T-helper 17 cell (primary cell): ENCODE results near the gene STUM. TPM values are rescaled to one million over a fixed set of nuclear protein-coding genes. Genes with fewer than 3 reads are reported as not detected.
"Not testable (repeated sequence)": the region's sequence is repeated elsewhere in the genome, so short reads cannot be mapped to it uniquely, and the experiment has no call there.

Experiments used
- ATAC-seq: fragments of 150-1000 bp; cut with Tn5 transposase; 2 replicates; pipeline ENCODE4 v1.10.0; 2021; ENCODE audit warnings: mild to moderate bottlenecking, moderate library complexity
- DNase-seq, 3 donors: peaks; one replicate each; pipeline versions ENCODE4 v3.0.0 to v3.0.0-alpha.2; 2020 to 2021
- H3K9me3 ChIP-seq: one replicate; pipeline ENCODE4 v1.7.0; 2013; ENCODE audit warnings: low read length, mild to moderate bottlenecking; ENCODE audit not compliant: control insufficient read depth, poor library complexity, severe bottlenecking
- H3K27ac Mint-ChIP-seq: one replicate; pipeline ENCODE4 v1.8.0; 2022; ENCODE audit warnings: mild to moderate bottlenecking, moderate library complexity, mixed read lengths
- H3K27me3 Mint-ChIP-seq: one replicate; pipeline ENCODE4 v1.8.0; 2022; ENCODE audit warnings: mixed read lengths
- H3K36me3 Mint-ChIP-seq: one replicate; pipeline ENCODE4 v1.8.0; 2022; ENCODE audit warnings: low read depth, mixed read lengths
- H3K4me1 Mint-ChIP-seq: one replicate; pipeline ENCODE4 v1.8.0; 2022; ENCODE audit warnings: mild to moderate bottlenecking, mixed read lengths
- H3K4me3 Mint-ChIP-seq: one replicate; pipeline ENCODE4 v1.8.0; 2022; ENCODE audit warnings: mild to moderate bottlenecking, moderate library complexity, mixed read lengths
- total RNA-seq, 4 donors: library from RNA in 2 of 4; stranded (reverse) in 2 of 4; gene quantifications; one replicate each; pipeline ENCODE4 v1.2.3 and lab custom pipeline; 2022 to 2026

STUM gene
- total RNA-seq, 2 donors from 2014 or later: not detected

DNA sequence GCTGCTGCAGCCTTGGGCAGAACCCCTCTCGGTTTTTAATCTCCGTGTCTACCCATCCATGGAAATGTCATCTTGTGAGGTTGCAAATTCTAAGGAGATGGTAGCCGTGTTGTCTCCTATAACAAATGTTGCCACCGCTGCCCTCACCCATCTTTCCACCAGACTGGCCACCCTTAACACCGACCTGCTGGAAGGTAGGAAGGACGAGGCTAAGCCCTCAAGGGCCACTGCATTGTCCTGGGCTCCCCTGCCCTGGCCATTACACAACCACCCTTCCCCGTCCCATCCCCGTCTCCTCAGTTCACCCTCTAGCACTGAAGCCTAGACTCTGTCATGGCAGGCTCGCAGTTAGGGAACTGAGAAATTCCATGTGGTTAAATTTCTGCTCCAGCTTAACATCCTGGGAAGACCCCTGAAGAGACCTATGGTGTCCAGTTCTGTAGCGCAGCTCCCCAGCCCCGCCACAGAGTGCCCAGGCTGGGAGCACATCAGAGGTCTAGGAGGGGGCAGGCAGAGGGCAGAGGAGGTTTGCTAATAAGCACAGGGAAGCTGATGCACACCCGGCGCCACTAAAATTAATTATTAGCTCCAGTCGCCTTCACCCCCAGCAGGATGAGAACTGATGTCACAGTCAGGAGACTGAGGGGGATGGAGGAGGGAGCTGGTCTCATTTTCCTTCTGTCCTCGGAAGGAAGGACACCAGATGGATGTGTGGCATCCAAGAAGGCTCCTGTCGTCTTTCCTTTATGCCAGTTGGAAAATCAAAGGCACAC lies 38.3 kb downstream of the STUM start:
- no peak overlapping the region for H3K27ac Mint-ChIP-seq

GRCh38 chr1:226588484-226588883 lies 39.9 kb downstream of the STUM start:
- Mint-ChIP-seq H3K27ac (no peak overlapping the region), H3K4me1 (no peaks in the 10 kb centered on the region), H3K36me3 (no peaks in the 10 kb centered on the region), H3K4me3 (no peak overlapping the region), H3K27me3 (peaks cover 23% of the 10 kb centered on the region)
- no peak for DNase-seq
- H3K9me3 ChIP-seq: no peaks in the 10 kb centered on the region
- ATAC-seq: no peak

More for the DNA sequence above, 38.3 kb downstream of the STUM start:
- no peak for DNase-seq
- no peak overlapping the region for H3K4me3 Mint-ChIP-seq
- H3K9me3 ChIP-seq: no peaks in the 10 kb centered on the region
- H3K4me1 Mint-ChIP-seq: no peaks in the 10 kb centered on the region
- H3K27me3 Mint-ChIP-seq: peaks cover 12% of the 10 kb centered on the region
- ATAC-seq: no peak
- H3K36me3 Mint-ChIP-seq: no peaks in the 10 kb centered on the region

- peaks cover 30% of the 10 kb centered on the region for H3K27me3 Mint-ChIP-seq
- ATAC-seq: no peak
- H3K36me3 Mint-ChIP-seq: no peaks in the 10 kb centered on the region
- DNase-seq: no peak
- no peaks in the 10 kb centered on the region for H3K4me1 Mint-ChIP-seq
- H3K4me3 Mint-ChIP-seq: no peak overlapping the region
- no peak overlapping the region for H3K27ac Mint-ChIP-seq
- no peaks in the 10 kb centered on the region for H3K9me3 ChIP-seq
Observed at GRCh38 chr1:226589008-226589733, 40.6 kb downstream of the STUM start.

GRCh38 chr1:226590614-226591013 lies 42.0 kb downstream of the STUM start:
- DNase-seq (no peak), ATAC-seq (no peak)
- Mint-ChIP-seq H3K4me1 (no peaks in the 10 kb centered on the region), H3K4me3 (no peak overlapping the region), H3K27me3 (peaks cover 32% of the 10 kb centered on the region), H3K36me3 (no peaks in the 10 kb centered on the region), H3K27ac (no peak overlapping the region)
- no peaks in the 10 kb centered on the region for H3K9me3 ChIP-seq

- ATAC-seq: no peak
Observed at GRCh38 chr1:226593541-226593940, 45.0 kb downstream of the STUM start.

DNA sequence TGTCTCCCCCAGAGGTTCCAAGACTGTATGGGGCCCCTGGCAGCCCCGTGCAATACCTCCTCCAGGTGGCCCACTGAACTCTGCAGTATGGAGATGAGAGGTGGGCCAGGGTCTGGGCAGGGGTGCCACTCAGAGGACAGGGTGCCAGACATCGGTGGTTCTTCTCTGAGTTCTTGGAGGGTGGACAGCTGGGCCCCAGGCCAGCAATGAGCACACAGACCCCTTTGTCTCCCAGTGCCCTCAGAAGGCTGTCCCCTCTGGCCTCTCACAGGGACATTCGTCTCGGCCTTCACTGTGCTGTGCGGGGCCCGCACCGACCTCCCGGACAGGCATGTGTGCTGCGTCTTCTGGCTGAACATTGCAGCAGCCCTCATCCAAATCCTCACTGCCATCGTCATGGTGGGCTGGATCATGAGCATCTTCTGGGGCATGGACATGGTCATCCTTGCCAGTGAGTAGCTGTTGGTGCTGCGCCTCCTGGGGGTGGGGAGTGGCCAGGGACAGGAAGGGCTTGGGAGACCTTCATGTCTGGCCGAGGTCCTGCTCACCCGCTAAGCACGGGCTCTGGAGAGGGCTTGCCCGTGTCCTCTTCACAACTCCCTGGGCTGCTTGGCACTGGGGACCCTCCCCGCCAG lies 48.1 kb downstream of the STUM start:
- Mint-ChIP-seq H3K4me1 (peaks cover 3% of the 10 kb centered on the region), H3K27ac (no peak overlapping the region)
- no peak for ATAC-seq

More at GRCh38 chr1:226593541-226593940, 45.0 kb downstream of the STUM start:
- Mint-ChIP-seq H3K4me1 (peaks cover 3% of the 10 kb centered on the region), H3K36me3 (peaks cover 5% of the 10 kb centered on the region), H3K4me3 (no peak overlapping the region), H3K27me3 (peaks cover 57% of the 10 kb centered on the region), H3K27ac (no peak overlapping the region)
- no peaks in the 10 kb centered on the region for H3K9me3 ChIP-seq
- no peak for DNase-seq

GRCh38 chr1:226597616-226598454 lies 49.3 kb downstream of the STUM start:
- peaks cover 3% of the 10 kb centered on the region for H3K4me1 Mint-ChIP-seq
- ATAC-seq (no peak), DNase-seq (no peak)
- no peak overlapping the region for H3K4me3 Mint-ChIP-seq
- H3K36me3 Mint-ChIP-seq: peaks cover 5% of the 10 kb centered on the region
- no peaks in the 10 kb centered on the region for H3K9me3 ChIP-seq
- peaks cover 51% of the 10 kb centered on the region for H3K27me3 Mint-ChIP-seq
- peak overlapping the region; percentile 47 for H3K27ac Mint-ChIP-seq

More for the DNA sequence above, 48.1 kb downstream of the STUM start:
- H3K9me3 ChIP-seq: no peaks in the 10 kb centered on the region
- Mint-ChIP-seq H3K4me3 (no peak overlapping the region), H3K36me3 (peaks cover 5% of the 10 kb centered on the region), H3K27me3 (peaks cover 54% of the 10 kb centered on the region)
- no peak for DNase-seq

DNA sequence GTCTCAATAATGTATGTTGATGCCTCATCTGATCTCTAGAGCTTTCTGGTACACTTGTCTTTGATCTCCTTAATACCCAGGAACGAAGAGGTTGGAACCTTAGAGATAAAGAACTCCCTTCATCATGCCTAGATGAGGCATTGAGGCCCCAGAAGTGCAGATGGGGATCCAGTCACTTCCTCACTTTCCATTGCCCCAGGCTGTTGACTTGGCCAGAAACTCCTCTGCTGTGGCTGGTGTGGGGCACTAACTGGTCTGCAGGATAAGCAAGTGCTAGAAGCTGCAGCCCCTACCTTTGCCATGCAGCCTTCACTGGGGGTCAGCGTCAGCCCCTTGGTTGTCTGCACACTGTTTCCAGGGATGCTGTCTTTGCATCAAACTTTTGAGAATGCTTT lies 49.9 kb downstream of the STUM start:
- Mint-ChIP-seq H3K27me3 (peaks cover 45% of the 10 kb centered on the region), H3K36me3 (peaks cover 5% of the 10 kb centered on the region), H3K27ac (no peak overlapping the region), H3K4me3 (no peak overlapping the region), H3K4me1 (peaks cover 3% of the 10 kb centered on the region)
- no peaks in the 10 kb centered on the region for H3K9me3 ChIP-seq
- DNase-seq (no peak), ATAC-seq (no peak)

DNA sequence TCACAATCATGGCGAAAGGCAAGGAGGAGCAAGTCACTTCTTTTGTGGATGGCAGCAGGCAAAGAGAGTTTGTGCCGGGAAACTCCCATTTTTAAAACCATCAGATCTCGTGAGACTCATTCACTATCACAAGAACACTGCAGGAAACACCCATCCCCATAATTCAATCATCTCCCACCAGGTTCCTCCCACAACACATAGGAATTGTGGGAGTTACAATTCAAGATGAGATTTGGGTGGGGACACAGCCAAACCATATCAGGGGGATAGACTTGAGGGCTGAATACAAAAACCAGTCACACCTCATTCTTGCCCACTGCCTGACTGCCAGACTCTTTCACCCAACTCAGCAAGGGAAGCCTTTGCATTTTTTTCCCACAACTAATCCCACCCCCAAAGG lies 50.4 kb downstream of the STUM start:
- not testable (repeated sequence) for H3K27ac Mint-ChIP-seq, H3K9me3 ChIP-seq, H3K36me3 Mint-ChIP-seq, H3K4me3 Mint-ChIP-seq, H3K4me1 Mint-ChIP-seq, DNase-seq, ATAC-seq
- H3K27me3 Mint-ChIP-seq: peaks cover 40% of the 10 kb centered on the region

- ATAC-seq: no peak
Observed at GRCh38 chr1:226599636-226600238, 51.2 kb downstream of the STUM start.

DNA sequence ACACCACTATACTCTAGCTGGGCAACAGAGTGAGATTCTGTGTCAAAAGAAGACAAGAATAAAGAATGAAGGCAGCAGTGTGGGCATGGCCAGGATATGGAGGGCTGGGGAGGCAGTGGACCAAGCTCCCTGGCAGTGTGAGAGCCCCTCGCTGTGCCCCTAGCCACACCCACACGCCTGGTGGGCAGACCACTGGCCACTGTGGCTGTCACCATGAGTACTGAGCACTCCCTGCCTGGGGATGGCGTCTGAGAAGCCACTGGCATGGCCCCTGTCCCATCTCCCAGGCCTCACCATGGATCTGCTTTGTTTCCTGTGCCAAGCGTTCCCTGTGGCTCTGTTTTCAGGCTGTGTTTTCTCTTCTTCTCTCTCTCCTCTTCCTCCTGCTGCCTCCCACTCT lies 51.7 kb downstream of the STUM start:
- Mint-ChIP-seq H3K4me3 (no peak overlapping the region), H3K27me3 (peaks cover 35% of the 10 kb centered on the region), H3K27ac (no peak overlapping the region), H3K36me3 (peaks cover 5% of the 10 kb centered on the region), H3K4me1 (peaks cover 3% of the 10 kb centered on the region)
- H3K9me3 ChIP-seq: no peaks in the 10 kb centered on the region
- ATAC-seq (no peak), DNase-seq (no peak)

More at GRCh38 chr1:226599636-226600238, 51.2 kb downstream of the STUM start:
- Mint-ChIP-seq H3K27ac (no peak overlapping the region), H3K36me3 (peaks cover 5% of the 10 kb centered on the region), H3K27me3 (peaks cover 35% of the 10 kb centered on the region), H3K4me3 (no peak overlapping the region), H3K4me1 (peaks cover 3% of the 10 kb centered on the region)
- no peaks in the 10 kb centered on the region for H3K9me3 ChIP-seq
- DNase-seq: no peak

GRCh38 chr1:226601456-226601855 lies 52.9 kb downstream of the STUM start:
- peaks cover 3% of the 10 kb centered on the region for H3K4me1 Mint-ChIP-seq
- ATAC-seq (no peak), DNase-seq (no peak)
- H3K4me3 Mint-ChIP-seq: no peak overlapping the region
- H3K27ac Mint-ChIP-seq: peak overlapping the region; percentile 27
- H3K36me3 Mint-ChIP-seq: peaks cover 5% of the 10 kb centered on the region
- H3K9me3 ChIP-seq: no peaks in the 10 kb centered on the region
- peaks cover 31% of the 10 kb centered on the region for H3K27me3 Mint-ChIP-seq
